Epithelial cell of proximal tubule (primary cell): Measurements from ENCODE around the gene CCDC81. TPM values are rescaled to one million over a fixed set of nuclear protein-coding genes. Genes with fewer than 3 reads are reported as not detected.

ENCODE experiments used
- DNase-seq: peaks from one replicate; pipeline ENCODE4 v3.0.0-alpha.2; 2011; ENCODE audit warnings: low read depth
- H3K4me3 ChIP-seq: 2 replicates; pipeline ENCODE4 v1.5.1; 2011; ENCODE audit warnings: low read depth, mild to moderate bottlenecking, low read length
- total RNA-seq: library from RNA; depleted of rRNA; stranded (reverse); fragments of >200 nt; gene quantifications from 2 replicates; pipeline ENCODE4 v1.2.3, GENCODE V29; 2015
- TF ChIP-seq, protein P1 (sequence below): conservative IDR thresholded peaks from 2 replicates; pipeline ENCODE4 v1.5.1; 2012; ENCODE audit warnings: low read depth, mild to moderate bottlenecking, low read length

The CCDC81 gene
- total RNA-seq, 1 donor from 2014 or later, result 0.81 TPM

- no peak overlapping the region for H3K4me3 ChIP-seq
- DNase-seq, result no peak
- TF ChIP-seq, protein P1, sequence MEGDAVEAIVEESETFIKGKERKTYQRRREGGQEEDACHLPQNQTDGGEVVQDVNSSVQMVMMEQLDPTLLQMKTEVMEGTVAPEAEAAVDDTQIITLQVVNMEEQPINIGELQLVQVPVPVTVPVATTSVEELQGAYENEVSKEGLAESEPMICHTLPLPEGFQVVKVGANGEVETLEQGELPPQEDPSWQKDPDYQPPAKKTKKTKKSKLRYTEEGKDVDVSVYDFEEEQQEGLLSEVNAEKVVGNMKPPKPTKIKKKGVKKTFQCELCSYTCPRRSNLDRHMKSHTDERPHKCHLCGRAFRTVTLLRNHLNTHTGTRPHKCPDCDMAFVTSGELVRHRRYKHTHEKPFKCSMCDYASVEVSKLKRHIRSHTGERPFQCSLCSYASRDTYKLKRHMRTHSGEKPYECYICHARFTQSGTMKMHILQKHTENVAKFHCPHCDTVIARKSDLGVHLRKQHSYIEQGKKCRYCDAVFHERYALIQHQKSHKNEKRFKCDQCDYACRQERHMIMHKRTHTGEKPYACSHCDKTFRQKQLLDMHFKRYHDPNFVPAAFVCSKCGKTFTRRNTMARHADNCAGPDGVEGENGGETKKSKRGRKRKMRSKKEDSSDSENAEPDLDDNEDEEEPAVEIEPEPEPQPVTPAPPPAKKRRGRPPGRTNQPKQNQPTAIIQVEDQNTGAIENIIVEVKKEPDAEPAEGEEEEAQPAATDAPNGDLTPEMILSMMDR, result no peak
Measured at GRCh38 chr11:86469491-86470388, 95.1 kb downstream of the CCDC81 start.

Other genes starting within 250 kb of the CCDC81 start
- 12.1 and 22.4 TPM in 2 replicates for gene EED, start 130.1 kb upstream of the CCDC81 start, total RNA-seq
- gene HIKESHI, start 72.6 kb upstream of the CCDC81 start, total RNA-seq, result 41.4 and 45.5 TPM in 2 replicates